RWPE1 (cell line): Measurements from ENCODE around the gene DTX3L.
A peak's percentile ranks its signal among the peaks of the same experiment; 100 is the strongest.

Experiments
- CTCF ChIA-PET: fragments of 350-600 bp; sonication (Branson Sonifier 250); formaldehyde crosslinking; extraction: SDS; loops from one replicate; lab custom pipeline; 2021; lab: Yijun Ruan, JAX
- POLR2A ChIA-PET: fragments of 400-600 bp; formaldehyde crosslinking; extraction: SDS; loops from one replicate; lab custom pipeline; 2020; ENCODE audit warnings: antibody characterized with exemption; ENCODE audit not compliant: low non-redundant PET; lab: Yijun Ruan, JAX
- DNase-seq: peaks from one replicate; pipeline ENCODE4 v3.0.0; 2012; ENCODE audit warnings: low spot score
- H3K27ac ChIP-seq: fragments of 450-650 bp; 2 replicates; pipeline ENCODE4 v1.5.1; 2017
- CTCF ChIP-seq: fragments of 450-650 bp; conservative IDR thresholded peaks from 2 replicates; pipeline ENCODE4 v1.5.1; 2017; ENCODE audit warnings: low read depth, mild to moderate bottlenecking

Gene DTX3L

GRCh38 chr3:122523317-122523716 is 40.8 kb upstream of the DTX3L start:
- ChIA-PET POLR2A (no interaction called here), CTCF (no interaction called here)
- TF ChIP-seq CTCF, result no peak
- DNase-seq, result no peak
- H3K27ac ChIP-seq, result no peak overlapping the region

- TF ChIP-seq CTCF, result no peak
- no peak overlapping the region for H3K27ac ChIP-seq
- DNase-seq, result no peak
- POLR2A ChIA-PET, result no interaction called here
- CTCF ChIA-PET, result no interaction called here
These were observed 34.0 kb upstream of the DTX3L start for GRCh38 chr3:122530164-122530563.

- no peak for DNase-seq
- POLR2A ChIA-PET, result interaction anchor here (0.6 kb wide), 1 partner anchor 16 kb away, joined by 6 read pairs; no protein-coding TSS in a partner anchor
- CTCF ChIA-PET, result no interaction called here
- TF ChIP-seq CTCF, result no peak
- H3K27ac ChIP-seq, result no peak overlapping the region
These were observed 30.7 kb upstream of the DTX3L start for GRCh38 chr3:122533480-122533879.

GRCh38 chr3:122533931-122534334 is 30.2 kb upstream of the DTX3L start:
- DNase-seq, result peak; percentile 88
- ChIA-PET CTCF (interaction anchor here (0.7 kb wide), 1 partner anchor 14 kb away, joined by 3 read pairs; no protein-coding TSS in a partner anchor), POLR2A (interaction anchor here (0.6 kb wide), 1 partner anchor 17 kb away, joined by 6 read pairs; no protein-coding TSS in a partner anchor)
- TF ChIP-seq CTCF, result no peak
- peak overlapping the region; percentile 65; the same call in 1 of the 2 replicates for H3K27ac ChIP-seq

GRCh38 chr3:122535964-122536631 is 28.0 kb upstream of the DTX3L start:
- ChIA-PET CTCF (no interaction called here), POLR2A (no interaction called here)
- no peak for DNase-seq
- TF ChIP-seq CTCF, result no peak
- no peak overlapping the region for H3K27ac ChIP-seq

GRCh38 chr3:122536632-122537001 is 27.5 kb upstream of the DTX3L start:
- CTCF ChIA-PET, result no interaction called here
- DNase-seq, result no peak
- POLR2A ChIA-PET, result no interaction called here
- H3K27ac ChIP-seq, result no peak overlapping the region
- TF ChIP-seq CTCF, result no peak
